ENCODE results near the gene DDX21. TPM values are rescaled to one million over a fixed set of nuclear protein-coding genes. Genes with fewer than 3 reads are reported as not detected.

The DDX21 gene
- total RNA-seq (2011; cell fraction: chromatin; rRNA removed; ENCODE audit: low replicate concordance) = 24.6 and 87.4 TPM in 2 replicates
- 18.5 and 23.7 TPM in 2 replicates for total RNA-seq (2011; cell fraction: nucleolus; rRNA removed)
- 44.2 and 62.0 TPM in 2 replicates for total RNA-seq (2011; cell fraction: nucleoplasm; rRNA removed)
- total RNA-seq (2014; rRNA removed) (278 and 289 TPM in 2 replicates), total RNA-seq (2014; rRNA removed; fragmentation: Illumina TruSeq; extraction: Trizol) (320 and 383 TPM in 2 replicates), total RNA-seq (2015; rRNA removed; fragmentation: Illumina TruSeq; extraction: Trizol) (278 and 305 TPM in 2 replicates), total RNA-seq (2021) (250 and 281 TPM in 2 replicates), polyA plus RNA-seq (2011; rRNA removed) (160 and 257 TPM in 2 replicates), polyA plus RNA-seq (2014; fragmentation: Illumina TruSeq; extraction: Trizol) (317 and 365 TPM in 2 replicates), polyA plus RNA-seq (2014; fragmentation: Nextera tagmentation; extraction: Ambion mirVana) (100 to 1,000 TPM; 143 to 156 TPM), polyA plus RNA-seq (2014; rRNA removed) (237 and 254 TPM in 2 replicates), polyA minus RNA-seq (2011; rRNA and poly(A)+ RNA removed) (370 and 393 TPM in 2 replicates), Bru-seq, nascent RNA (percentile 98 among the genes with signal in this experiment), BruChase-seq, experiment 1, labeled RNA remaining after a 2-hour chase (percentile 99 among the genes with signal in this experiment), BruChase-seq, experiment 2, labeled RNA remaining after a 6-hour chase (percentile 99 among the genes with signal in this experiment)
- polyA plus RNA-seq (2011; cell fraction: cytosol; rRNA removed) = 48.3 and 116 TPM in 2 replicates
- 40.3 and 53.8 TPM in 2 replicates for polyA plus RNA-seq (2011; cell fraction: nucleus; rRNA removed)
- polyA plus RNA-seq (2012) = 125 and 177 TPM in 2 replicates
- polyA minus RNA-seq (2011; cell fraction: cytosol; rRNA and poly(A)+ RNA removed) = 119 and 152 TPM in 2 replicates
- 23.7 and 51.9 TPM in 2 replicates for polyA minus RNA-seq (2011; cell fraction: nucleus; rRNA and poly(A)+ RNA removed)
- long read RNA-seq, experiment 1, full-length matches to known transcripts = 457 of 974 reads
- long read RNA-seq, experiment 1, partial matches to known transcripts = 489 of 974 reads
- long read RNA-seq, experiment 1, other reads (novel, unspliced or antisense) = 28 of 974 reads
- long read RNA-seq, experiment 2, full-length matches to known transcripts = 12 of 278 reads
- long read RNA-seq, experiment 2, partial matches to known transcripts = 261 of 278 reads
- long read RNA-seq, experiment 2, other reads (novel, unspliced or antisense) = 5 of 278 reads
- long read RNA-seq, experiment 3, full-length matches to known transcripts = 25 of 177 reads
- long read RNA-seq, experiment 3, partial matches to known transcripts = 140 of 177 reads
- long read RNA-seq, experiment 3, other reads (novel, unspliced or antisense) = 12 of 177 reads

DNA sequence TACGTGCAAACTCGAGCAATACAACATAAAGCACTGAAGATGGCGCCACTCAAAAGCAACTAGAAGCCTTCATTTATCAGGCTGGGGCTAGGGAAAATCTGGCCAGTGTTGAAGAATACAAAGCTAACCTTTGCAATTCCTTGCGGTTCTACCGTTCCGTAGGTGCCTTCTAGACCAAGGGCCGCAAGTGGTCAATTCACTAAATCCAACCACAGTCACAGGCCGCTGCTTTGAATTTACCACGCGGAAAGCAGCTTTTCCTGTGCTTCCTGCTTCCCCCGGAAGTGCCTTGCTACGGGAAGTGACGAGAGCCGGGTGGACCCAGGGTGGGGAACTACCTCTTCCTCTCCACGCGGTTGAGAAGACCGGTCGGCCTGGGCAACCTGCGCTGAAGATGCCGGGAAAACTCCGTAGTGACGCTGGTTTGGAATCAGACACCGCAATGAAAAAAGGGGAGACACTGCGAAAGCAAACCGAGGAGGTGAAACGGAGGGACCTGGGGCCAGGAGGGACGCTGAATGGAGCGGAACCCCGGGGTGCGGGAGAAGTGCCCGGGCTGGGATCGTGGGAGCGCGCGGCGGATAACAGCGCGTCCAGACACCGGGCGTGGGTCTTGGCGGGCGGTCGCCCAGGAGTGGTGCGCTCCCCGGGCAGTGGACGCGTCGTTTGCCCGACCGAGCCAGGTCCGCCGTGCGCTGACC lies at the start of gene DDX21:
DDX21 (plus strand) TSS at position 339 of the 701 bp plus-strand sequence; CDS start at position 395, 56 bp downstream.
- ChIA-PET POLR2A (interaction anchor here (0.5 to 8.6 kb wide), 35 partner anchors 9 to 1012 kb away, joined by 3 to 99 read pairs (median 4); partner anchors contain the start of genes CCAR1, DDX50 and STOX1), CTCF (ENCODE audit: low intra/inter-chr PET ratio) (interaction anchor here (0.9 kb wide), 1 partner anchor 137 kb away, joined by 4 read pairs; no protein-coding TSS in a partner anchor)
- peak; percentile 90 for ATAC-seq
- H3K4me1 ChIP-seq (replicated peaks in 1 of 2; ENCODE audit: control insufficient read depth in 2 of 2, insufficient read depth in 2 of 2, low read length in 2 of 2) = peaks cover 22% of the 10 kb centered on the region in 2 experiments; a peak in 4 of 5 replicates
- peaks cover 24% of the 10 kb centered on the region; the same call in 1 of the 2 replicates for H4K20me1 ChIP-seq (replicated peaks; ENCODE audit: control insufficient read depth, insufficient read depth, low read length)
- H3K36me3 ChIP-seq (ENCODE audit: control insufficient read depth, insufficient read depth, low read length) = peaks cover 39% of the 10 kb centered on the region
- H3K27ac ChIP-seq (ENCODE audit: extremely low read depth, low read depth, low read length) = peak within 1 kb of the TSS; percentile 95
- BruUV-seq (replicated peaks) = TSS peak; percentile 68
- in situ Hi-C loops (cut with MboI) = no loop called here
- H3K79me2 ChIP-seq (ENCODE audit: control insufficient read depth, insufficient read depth, low read length) = peaks cover 67% of the 10 kb centered on the region
- peak; percentile 93 to 97 (median 96) for DNase-seq (ENCODE audit: extremely low read depth in 1 of 4, low spot score in 3 of 4)
- peak within 1 kb of the TSS; percentile 97 for H3K4me2 ChIP-seq (ENCODE audit: insufficient read depth, low read length)
- peak; percentile 88 for FAIRE-seq
- peak within 1 kb of the TSS; percentile 98 to 99 for H3K9ac ChIP-seq (ENCODE audit: insufficient read depth in 1 of 2, low read depth in 2 of 2, low read length in 2 of 2)
- intact Hi-C loops (cut with micrococcal nuclease) = loop anchor here (2.0 kb wide), 1 partner anchor 133 kb away; the partner anchor contains the start of gene SRGN
- H2AFZ ChIP-seq (ENCODE audit: low read depth, low read length) = peak within 1 kb of the TSS; percentile 93
- H3K4me3 ChIP-seq = peak within 1 kb of the TSS; percentile 93
- under 1% methylated on average over 53 of the region's 53 CpGs for WGBS (ENCODE audit: insufficient coverage, low coverage, missing lambda C conversion rate)
- no peaks in the 10 kb centered on the region for H3K27me3 ChIP-seq (ENCODE audit: control insufficient read depth in 2 of 2, insufficient read depth in 2 of 2, low read length in 2 of 2)
- no peaks in the 10 kb centered on the region for H3K9me1 ChIP-seq (ENCODE audit: control insufficient read depth, insufficient read depth, low read length)
- no peaks in the 10 kb centered on the region for H3K9me3 ChIP-seq (replicated peaks; ENCODE audit: control insufficient read depth, insufficient read depth, low read depth, low read length)
- TF ChIP-seq, protein P1, sequence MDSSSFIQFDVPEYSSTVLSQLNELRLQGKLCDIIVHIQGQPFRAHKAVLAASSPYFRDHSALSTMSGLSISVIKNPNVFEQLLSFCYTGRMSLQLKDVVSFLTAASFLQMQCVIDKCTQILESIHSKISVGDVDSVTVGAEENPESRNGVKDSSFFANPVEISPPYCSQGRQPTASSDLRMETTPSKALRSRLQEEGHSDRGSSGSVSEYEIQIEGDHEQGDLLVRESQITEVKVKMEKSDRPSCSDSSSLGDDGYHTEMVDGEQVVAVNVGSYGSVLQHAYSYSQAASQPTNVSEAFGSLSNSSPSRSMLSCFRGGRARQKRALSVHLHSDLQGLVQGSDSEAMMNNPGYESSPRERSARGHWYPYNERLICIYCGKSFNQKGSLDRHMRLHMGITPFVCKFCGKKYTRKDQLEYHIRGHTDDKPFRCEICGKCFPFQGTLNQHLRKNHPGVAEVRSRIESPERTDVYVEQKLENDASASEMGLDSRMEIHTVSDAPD (CRISPR knock-in tag; IDR thresholded peaks at IDR 0.05) = no peak
- TF ChIP-seq, protein P2, sequence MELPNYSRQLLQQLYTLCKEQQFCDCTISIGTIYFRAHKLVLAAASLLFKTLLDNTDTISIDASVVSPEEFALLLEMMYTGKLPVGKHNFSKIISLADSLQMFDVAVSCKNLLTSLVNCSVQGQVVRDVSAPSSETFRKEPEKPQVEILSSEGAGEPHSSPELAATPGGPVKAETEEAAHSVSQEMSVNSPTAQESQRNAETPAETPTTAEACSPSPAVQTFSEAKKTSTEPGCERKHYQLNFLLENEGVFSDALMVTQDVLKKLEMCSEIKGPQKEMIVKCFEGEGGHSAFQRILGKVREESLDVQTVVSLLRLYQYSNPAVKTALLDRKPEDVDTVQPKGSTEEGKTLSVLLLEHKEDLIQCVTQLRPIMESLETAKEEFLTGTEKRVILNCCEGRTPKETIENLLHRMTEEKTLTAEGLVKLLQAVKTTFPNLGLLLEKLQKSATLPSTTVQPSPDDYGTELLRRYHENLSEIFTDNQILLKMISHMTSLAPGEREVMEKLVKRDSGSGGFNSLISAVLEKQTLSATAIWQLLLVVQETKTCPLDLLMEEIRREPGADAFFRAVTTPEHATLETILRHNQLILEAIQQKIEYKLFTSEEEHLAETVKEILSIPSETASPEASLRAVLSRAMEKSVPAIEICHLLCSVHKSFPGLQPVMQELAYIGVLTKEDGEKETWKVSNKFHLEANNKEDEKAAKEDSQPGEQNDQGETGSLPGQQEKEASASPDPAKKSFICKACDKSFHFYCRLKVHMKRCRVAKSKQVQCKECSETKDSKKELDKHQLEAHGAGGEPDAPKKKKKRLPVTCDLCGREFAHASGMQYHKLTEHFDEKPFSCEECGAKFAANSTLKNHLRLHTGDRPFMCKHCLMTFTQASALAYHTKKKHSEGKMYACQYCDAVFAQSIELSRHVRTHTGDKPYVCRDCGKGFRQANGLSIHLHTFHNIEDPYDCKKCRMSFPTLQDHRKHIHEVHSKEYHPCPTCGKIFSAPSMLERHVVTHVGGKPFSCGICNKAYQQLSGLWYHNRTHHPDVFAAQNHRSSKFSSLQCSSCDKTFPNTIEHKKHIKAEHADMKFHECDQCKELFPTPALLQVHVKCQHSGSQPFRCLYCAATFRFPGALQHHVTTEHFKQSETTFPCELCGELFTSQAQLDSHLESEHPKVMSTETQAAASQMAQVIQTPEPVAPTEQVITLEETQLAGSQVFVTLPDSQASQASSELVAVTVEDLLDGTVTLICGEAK (IDR thresholded peaks at IDR 0.05) = peak; percentile 99
- TF ChIP-seq, protein P2 (CRISPR knock-in tag; IDR thresholded peaks at IDR 0.05) = peak; percentile 34; the same call in 1 of the 2 replicates
- peak; percentile 96 for TF ChIP-seq RBFOX2 (IDR thresholded peaks at IDR 0.05; ENCODE audit: low read depth, low read length)

Measured in K562 (cell line).